Cardiac muscle cell (in vitro differentiated cells and primary cell): ENCODE measurements around the gene FRMD1. TPM values are rescaled to one million over a fixed set of nuclear protein-coding genes. Genes with fewer than 3 reads are reported as not detected.

Experiments used
- DNase-seq, 2 donors: peaks; one replicate each; pipeline versions ENCODE4 v3.0.0 to v3.0.0-alpha.2; 2010 to 2017; ENCODE audit warnings: low read depth in 1 of 2, low spot score in 1 of 2
- H3K27ac ChIP-seq: fragments of 200-600 bp; sonication (generic); 2 replicates; pipeline ENCODE4 v1.5.1; 2016
- H3K27me3 ChIP-seq: fragments of 200-600 bp; sonication (generic); 2 replicates; pipeline ENCODE4 v1.6.0; 2016; ENCODE audit warnings: control low read depth
- H3K36me3 ChIP-seq: fragments of 200-600 bp; sonication (generic); 2 replicates; pipeline ENCODE4 v1.5.1; 2016; ENCODE audit warnings: control low read depth
- H3K4me1 ChIP-seq: fragments of 200-600 bp; sonication (generic); 2 replicates; pipeline ENCODE4 v1.8.1; 2017; ENCODE audit warnings: low read depth, mild to moderate bottlenecking, mixed run types
- H3K4me3 ChIP-seq: fragments of 200-600 bp; sonication (generic); 2 replicates; pipeline ENCODE4 v1.5.1; 2016; ENCODE audit warnings: mild to moderate bottlenecking
- H3K9me3 ChIP-seq: fragments of 200-600 bp; sonication (generic); 2 replicates; pipeline ENCODE4 v1.5.1; 2017; ENCODE audit warnings: low read depth, mild to moderate bottlenecking, control low read depth
- polyA plus RNA-seq: library from polyadenylated mRNA; unstranded; fragments of >200 nt; fragmentation: Nextera tagmentation; extraction: Ambion mirVana; gene quantifications from 2 replicates; pipeline ENCODE4 v1.2.1, GENCODE V29; 2016
- total RNA-seq: library from RNA; depleted of rRNA; stranded (reverse); fragments of >200 nt; gene quantifications from 2 replicates; pipeline ENCODE4 v1.2.3, GENCODE V29; 2016
- TF ChIP-seq, protein P1 (sequence below): IDR thresholded peaks from 2 replicates; pipeline ENCODE4 v1.5.1; 2012; ENCODE audit warnings: low read depth, mild to moderate bottlenecking, low read length

Gene FRMD1
- total and polyA plus RNA-seq, 2 experiments from 2014 or later = 0.09 TPM; not detected in 1

DNA sequence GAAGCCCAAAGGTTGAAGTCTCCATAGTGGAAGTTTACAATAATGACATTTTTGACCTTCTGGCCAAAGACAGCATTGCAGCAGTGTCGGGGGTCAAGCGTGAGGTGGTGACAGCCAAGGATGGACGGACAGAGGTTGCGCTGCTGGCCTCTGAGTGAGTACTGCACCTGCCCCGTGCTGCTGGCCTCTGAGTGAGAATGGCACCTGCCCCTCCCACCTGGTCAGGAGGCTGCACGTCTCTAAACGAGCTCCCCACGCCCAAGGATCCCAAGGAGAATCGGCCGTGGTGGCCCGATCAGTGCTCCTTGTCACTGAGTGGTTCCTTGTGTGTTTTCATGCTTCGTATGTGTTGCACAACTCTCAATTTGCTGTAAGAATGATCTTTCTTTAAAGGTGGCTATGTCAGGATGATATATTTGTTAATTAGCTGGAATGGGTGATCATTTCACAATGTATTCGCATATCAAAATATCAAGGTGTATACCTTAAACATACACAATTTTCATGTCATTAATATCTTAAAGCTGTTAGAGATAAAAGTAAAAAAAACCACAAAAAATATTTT lies 40.4 kb downstream of the FRMD1 start:
- Histone ChIP-seq H3K4me1 (peaks cover 3% of the 10 kb centered on the region), H3K27me3 (peaks cover 5% of the 10 kb centered on the region), H3K27ac (no peak overlapping the region), H3K9me3 (no peaks in the 10 kb centered on the region), H3K4me3 (no peak overlapping the region), H3K36me3 (no peaks in the 10 kb centered on the region)
- DNase-seq = no peak
- TF ChIP-seq, protein P1, sequence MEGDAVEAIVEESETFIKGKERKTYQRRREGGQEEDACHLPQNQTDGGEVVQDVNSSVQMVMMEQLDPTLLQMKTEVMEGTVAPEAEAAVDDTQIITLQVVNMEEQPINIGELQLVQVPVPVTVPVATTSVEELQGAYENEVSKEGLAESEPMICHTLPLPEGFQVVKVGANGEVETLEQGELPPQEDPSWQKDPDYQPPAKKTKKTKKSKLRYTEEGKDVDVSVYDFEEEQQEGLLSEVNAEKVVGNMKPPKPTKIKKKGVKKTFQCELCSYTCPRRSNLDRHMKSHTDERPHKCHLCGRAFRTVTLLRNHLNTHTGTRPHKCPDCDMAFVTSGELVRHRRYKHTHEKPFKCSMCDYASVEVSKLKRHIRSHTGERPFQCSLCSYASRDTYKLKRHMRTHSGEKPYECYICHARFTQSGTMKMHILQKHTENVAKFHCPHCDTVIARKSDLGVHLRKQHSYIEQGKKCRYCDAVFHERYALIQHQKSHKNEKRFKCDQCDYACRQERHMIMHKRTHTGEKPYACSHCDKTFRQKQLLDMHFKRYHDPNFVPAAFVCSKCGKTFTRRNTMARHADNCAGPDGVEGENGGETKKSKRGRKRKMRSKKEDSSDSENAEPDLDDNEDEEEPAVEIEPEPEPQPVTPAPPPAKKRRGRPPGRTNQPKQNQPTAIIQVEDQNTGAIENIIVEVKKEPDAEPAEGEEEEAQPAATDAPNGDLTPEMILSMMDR = no peak

- Histone ChIP-seq H3K27ac (no peak overlapping the region), H3K9me3 (no peaks in the 10 kb centered on the region), H3K27me3 (peaks cover 5% of the 10 kb centered on the region), H3K36me3 (no peaks in the 10 kb centered on the region), H3K4me3 (no peak overlapping the region), H3K4me1 (peaks cover 3% of the 10 kb centered on the region)
- DNase-seq = no peak
- TF ChIP-seq, protein P1 = no peak
Measured at GRCh38 chr6:168037856-168038255, 41.2 kb downstream of the FRMD1 start.

DNA sequence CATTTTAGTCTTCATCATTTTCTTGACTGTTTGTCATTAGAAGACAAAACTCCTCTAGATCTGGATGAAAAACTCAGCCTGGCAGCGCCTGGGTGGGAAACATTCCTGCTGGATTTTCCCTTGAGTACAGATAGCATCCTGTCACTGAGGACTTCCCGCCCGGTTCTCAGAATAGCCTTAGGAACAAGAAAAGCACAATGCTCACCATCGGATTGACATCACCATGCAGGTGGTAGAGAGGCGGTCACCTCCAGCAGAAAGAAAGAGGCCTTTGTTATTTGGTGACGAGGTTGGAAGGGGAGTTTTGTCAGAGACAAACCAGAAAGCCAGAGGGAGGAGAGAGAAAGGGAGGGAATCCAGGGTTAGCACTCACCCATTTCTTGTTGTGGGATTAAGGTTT lies 41.8 kb downstream of the FRMD1 start:
- Histone ChIP-seq H3K9me3 (no peaks in the 10 kb centered on the region), H3K4me1 (peaks cover 3% of the 10 kb centered on the region), H3K4me3 (no peak overlapping the region), H3K27ac (no peak overlapping the region), H3K27me3 (peaks cover 5% of the 10 kb centered on the region), H3K36me3 (no peaks in the 10 kb centered on the region)
- TF ChIP-seq, protein P1 = no peak
- no peak for DNase-seq

GRCh38 chr6:168035661-168036545 lies 43.1 kb downstream of the FRMD1 start:
- Histone ChIP-seq H3K4me3 (peak overlapping the region; percentile 10), H3K9me3 (no peaks in the 10 kb centered on the region), H3K36me3 (no peaks in the 10 kb centered on the region), H3K27ac (no peak overlapping the region), H3K27me3 (peaks cover 5% of the 10 kb centered on the region), H3K4me1 (peaks cover 3% of the 10 kb centered on the region)
- TF ChIP-seq, protein P1 = no peak
- peak in 1 of 2 donors; percentile 70 for DNase-seq

DNA sequence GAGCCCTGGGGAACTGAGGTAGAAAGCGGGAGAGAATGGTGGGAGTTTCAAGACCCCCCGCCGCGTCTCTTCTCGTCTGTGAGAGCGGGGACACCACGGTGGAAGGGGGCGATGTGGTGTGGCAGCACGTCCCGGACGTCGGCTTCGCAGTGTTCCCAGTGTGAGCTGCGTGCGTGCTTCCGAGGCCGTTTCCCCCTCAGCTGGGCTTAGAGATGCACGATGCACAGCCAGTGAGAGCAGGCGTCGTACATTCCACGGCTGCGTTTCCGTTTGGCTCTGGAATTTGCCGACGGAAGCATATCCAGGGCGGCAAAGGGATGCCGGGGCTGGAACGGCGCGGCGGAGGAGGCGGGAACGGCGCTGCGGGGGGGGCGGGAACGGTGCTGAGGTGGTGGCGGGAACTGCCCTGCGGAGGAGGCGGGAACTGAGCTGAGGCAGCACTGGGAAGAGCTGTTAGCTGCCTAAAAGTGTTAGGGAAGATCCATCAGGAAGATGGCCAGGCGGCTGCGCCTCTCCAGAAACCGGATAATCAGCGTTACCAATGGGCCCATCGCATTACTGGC lies 43.8 kb downstream of the FRMD1 start:
- TF ChIP-seq, protein P1 = no peak
- Histone ChIP-seq H3K4me3 (peak overlapping the region; percentile 10), H3K27ac (no peak overlapping the region), H3K27me3 (peaks cover 5% of the 10 kb centered on the region), H3K9me3 (no peaks in the 10 kb centered on the region), H3K36me3 (no peaks in the 10 kb centered on the region), H3K4me1 (peaks cover 3% of the 10 kb centered on the region)
- DNase-seq = peak; percentile 77 to 94
